Cardiac muscle cell (in vitro differentiated cells and primary cell): Measurements from ENCODE around the gene TIMM17B. TPM values are rescaled to one million over a fixed set of nuclear protein-coding genes. Genes with fewer than 3 reads are reported as not detected.

ENCODE experiments used
- DNase-seq, 2 donors: peaks; one replicate each; pipeline versions ENCODE4 v3.0.0 to v3.0.0-alpha.2; 2010 to 2017; ENCODE audit warnings: low read depth in 1 of 2, low spot score in 1 of 2
- H3K27ac ChIP-seq: fragments of 200-600 bp; sonication (generic); 2 replicates; pipeline ENCODE4 v1.5.1; 2016
- H3K27me3 ChIP-seq: fragments of 200-600 bp; sonication (generic); 2 replicates; pipeline ENCODE4 v1.6.0; 2016; ENCODE audit warnings: control low read depth
- H3K36me3 ChIP-seq: fragments of 200-600 bp; sonication (generic); 2 replicates; pipeline ENCODE4 v1.5.1; 2016; ENCODE audit warnings: control low read depth
- H3K4me1 ChIP-seq: fragments of 200-600 bp; sonication (generic); 2 replicates; pipeline ENCODE4 v1.8.1; 2017; ENCODE audit warnings: low read depth, mild to moderate bottlenecking, mixed run types
- H3K4me3 ChIP-seq: fragments of 200-600 bp; sonication (generic); 2 replicates; pipeline ENCODE4 v1.5.1; 2016; ENCODE audit warnings: mild to moderate bottlenecking
- H3K9me3 ChIP-seq: fragments of 200-600 bp; sonication (generic); 2 replicates; pipeline ENCODE4 v1.5.1; 2017; ENCODE audit warnings: low read depth, mild to moderate bottlenecking, control low read depth
- polyA plus RNA-seq: library from polyadenylated mRNA; unstranded; fragments of >200 nt; fragmentation: Nextera tagmentation; extraction: Ambion mirVana; gene quantifications from 2 replicates; pipeline ENCODE4 v1.2.1, GENCODE V29; 2016
- total RNA-seq: library from RNA; depleted of rRNA; stranded (reverse); fragments of >200 nt; gene quantifications from 2 replicates; pipeline ENCODE4 v1.2.3, GENCODE V29; 2016
- TF ChIP-seq, protein P1 (sequence below): IDR thresholded peaks from 2 replicates; pipeline ENCODE4 v1.5.1; 2012; ENCODE audit warnings: low read depth, mild to moderate bottlenecking, low read length

Gene TIMM17B
- total and polyA plus RNA-seq, 2 experiments from 2014 or later: 127 to 219 TPM

DNA sequence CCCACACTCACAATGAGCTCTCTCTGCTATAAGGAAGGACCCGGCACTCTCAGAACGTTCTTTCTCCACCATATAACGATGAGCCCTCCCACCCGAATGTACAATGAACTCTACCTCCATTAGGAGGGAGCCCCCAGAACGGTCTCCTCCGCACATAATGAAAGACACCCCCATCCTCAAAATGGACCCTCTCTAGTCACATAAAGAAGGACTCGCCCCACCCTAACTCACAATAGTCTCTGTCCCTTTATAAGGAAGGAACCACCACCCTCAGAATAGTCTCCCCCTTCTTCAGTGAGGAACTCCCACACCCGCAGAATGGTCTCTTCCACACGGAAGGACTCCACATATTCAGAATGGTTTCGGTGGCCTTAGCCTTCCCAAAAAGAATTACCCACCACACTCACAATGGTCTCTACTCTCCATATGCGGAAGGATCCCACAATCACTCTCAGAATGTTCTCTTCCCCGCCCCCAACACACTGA lies 13.4 kb upstream of the TIMM17B start:
- Histone ChIP-seq H3K27ac (peak overlapping the region; percentile 61), H3K4me1 (peaks cover 4% of the 10 kb centered on the region), H3K4me3 (peak overlapping the region; percentile 88), H3K27me3 (no peaks in the 10 kb centered on the region), H3K9me3 (no peaks in the 10 kb centered on the region), H3K36me3 (peaks cover 6% of the 10 kb centered on the region)
- TF ChIP-seq, protein P1, sequence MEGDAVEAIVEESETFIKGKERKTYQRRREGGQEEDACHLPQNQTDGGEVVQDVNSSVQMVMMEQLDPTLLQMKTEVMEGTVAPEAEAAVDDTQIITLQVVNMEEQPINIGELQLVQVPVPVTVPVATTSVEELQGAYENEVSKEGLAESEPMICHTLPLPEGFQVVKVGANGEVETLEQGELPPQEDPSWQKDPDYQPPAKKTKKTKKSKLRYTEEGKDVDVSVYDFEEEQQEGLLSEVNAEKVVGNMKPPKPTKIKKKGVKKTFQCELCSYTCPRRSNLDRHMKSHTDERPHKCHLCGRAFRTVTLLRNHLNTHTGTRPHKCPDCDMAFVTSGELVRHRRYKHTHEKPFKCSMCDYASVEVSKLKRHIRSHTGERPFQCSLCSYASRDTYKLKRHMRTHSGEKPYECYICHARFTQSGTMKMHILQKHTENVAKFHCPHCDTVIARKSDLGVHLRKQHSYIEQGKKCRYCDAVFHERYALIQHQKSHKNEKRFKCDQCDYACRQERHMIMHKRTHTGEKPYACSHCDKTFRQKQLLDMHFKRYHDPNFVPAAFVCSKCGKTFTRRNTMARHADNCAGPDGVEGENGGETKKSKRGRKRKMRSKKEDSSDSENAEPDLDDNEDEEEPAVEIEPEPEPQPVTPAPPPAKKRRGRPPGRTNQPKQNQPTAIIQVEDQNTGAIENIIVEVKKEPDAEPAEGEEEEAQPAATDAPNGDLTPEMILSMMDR: no peak
- peak in 1 of 2 donors; percentile 14 for DNase-seq

DNA sequence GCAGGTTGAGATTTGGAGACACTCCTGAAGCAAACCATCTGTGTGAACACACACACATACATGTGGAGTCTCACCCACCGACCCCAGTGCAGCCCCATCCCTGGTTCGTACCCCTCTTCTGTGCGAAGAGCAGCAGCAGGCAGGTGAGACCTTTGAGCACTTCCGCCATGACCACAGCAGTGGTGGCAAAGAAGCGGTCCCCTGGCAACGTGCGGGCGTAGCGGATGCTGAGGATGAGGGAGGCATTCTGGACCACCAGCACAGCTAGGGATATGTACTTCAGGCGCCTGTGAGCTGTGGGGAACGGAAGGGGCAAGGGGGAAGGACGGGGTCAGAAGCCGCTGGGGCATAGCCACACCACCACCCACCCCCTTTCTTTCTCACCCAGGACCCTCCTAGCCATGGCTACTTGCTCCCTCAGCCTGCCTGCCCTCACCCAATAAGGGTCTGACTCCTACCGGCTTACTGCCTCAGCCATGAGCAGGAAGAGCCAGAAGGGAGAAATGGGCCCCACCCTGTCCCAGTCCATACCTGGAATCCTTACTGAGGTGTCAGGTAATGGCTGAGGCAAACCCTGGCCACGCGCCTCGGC lies 12.2 kb upstream of the TIMM17B start:
- no peak overlapping the region for H3K4me3 ChIP-seq
- DNase-seq: no peak
- no peaks in the 10 kb centered on the region for H3K27me3 ChIP-seq
- H3K27ac ChIP-seq: no peak overlapping the region
- no peaks in the 10 kb centered on the region for H3K9me3 ChIP-seq
- TF ChIP-seq, protein P1: no peak
- H3K36me3 ChIP-seq: peaks cover 6% of the 10 kb centered on the region
- peaks cover 4% of the 10 kb centered on the region for H3K4me1 ChIP-seq

DNA sequence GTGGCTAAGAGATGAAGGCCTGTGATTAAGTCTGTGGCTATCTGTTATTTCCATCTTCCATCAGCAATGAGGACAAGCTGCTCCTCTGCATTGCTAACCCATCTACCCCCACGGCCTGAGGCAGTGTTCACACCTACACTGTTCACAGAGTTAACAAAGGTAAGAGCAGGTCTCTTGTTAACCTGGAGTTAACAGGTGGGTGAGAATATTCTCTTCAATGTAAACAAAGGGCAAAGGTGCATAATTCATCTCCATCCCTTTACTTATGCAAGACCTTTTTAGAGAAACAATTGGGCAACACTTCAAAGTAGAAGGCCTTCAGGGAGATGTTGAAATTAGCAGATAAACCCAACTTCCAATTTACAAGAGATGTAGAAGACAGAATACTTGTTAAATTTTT lies 11.0 kb upstream of the TIMM17B start:
- TF ChIP-seq, protein P1: no peak
- DNase-seq: no peak
- H3K4me1 ChIP-seq: peaks cover 4% of the 10 kb centered on the region
- H3K36me3 ChIP-seq: peaks cover under 1% of the 10 kb centered on the region
- no peak overlapping the region for H3K4me3 ChIP-seq
- H3K27me3 ChIP-seq: no peaks in the 10 kb centered on the region
- no peaks in the 10 kb centered on the region for H3K9me3 ChIP-seq
- H3K27ac ChIP-seq: no peak overlapping the region

DNA sequence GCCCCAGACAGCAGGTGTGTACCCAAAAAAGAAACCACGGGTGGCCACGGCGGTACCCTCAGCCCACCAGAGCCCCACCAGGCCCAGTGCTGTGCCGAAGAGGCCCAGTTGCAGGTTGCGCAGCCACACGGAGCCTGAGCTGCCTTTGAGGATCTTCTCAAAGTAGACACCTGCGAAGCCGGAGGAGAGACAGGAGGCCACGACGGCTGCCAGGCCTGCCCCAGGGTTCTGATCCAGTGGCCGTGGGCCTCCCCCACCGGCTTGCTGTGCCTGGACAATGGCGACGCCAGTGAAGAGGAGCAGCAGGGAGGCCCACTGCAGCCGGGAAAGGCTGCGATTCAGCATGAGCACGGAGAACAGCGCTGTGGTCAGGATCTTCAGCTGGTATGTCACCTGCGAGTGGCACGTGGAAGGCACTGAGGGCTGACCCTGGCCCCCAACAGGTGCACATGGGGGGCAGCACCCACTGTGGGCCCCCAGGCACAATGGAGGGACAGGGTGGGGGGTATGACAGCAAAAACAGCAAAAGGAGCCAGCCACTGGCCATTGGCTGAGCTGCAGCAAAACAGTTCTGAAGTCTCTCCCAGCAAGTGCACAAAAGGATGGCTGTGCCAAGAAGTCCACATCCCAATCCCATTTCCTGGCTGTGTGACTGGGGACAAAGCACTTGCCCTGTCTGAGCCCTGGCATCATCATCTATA lies 7.7 kb upstream of the TIMM17B start:
- Histone ChIP-seq H3K4me1 (no peaks in the 10 kb centered on the region), H3K4me3 (no peak overlapping the region), H3K9me3 (no peaks in the 10 kb centered on the region), H3K27ac (no peak overlapping the region), H3K36me3 (peaks cover 3% of the 10 kb centered on the region), H3K27me3 (no peaks in the 10 kb centered on the region)
- no peak for DNase-seq
- TF ChIP-seq, protein P1: no peak

DNA sequence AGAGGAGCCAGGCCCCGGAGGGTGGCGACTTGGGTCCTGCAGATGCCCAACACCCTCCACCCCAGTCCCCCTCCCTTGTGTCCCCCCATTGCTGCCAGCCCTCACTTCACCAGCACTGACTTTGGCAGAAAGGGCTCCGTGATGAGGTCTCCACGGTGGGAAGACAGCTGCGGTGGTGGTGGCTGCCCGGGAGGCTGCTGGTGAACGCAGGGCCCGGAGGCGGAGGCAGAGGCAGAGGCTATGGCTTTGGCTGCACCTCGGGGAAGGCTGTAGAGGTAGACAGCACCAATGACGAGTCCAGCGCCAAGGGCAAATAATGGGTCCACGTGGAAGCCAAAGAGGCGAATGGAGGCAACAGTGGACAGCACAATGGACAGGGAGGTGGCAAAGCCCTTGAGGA lies 7.1 kb upstream of the TIMM17B start:
- DNase-seq: no peak
- Histone ChIP-seq H3K36me3 (peaks cover 3% of the 10 kb centered on the region), H3K9me3 (no peaks in the 10 kb centered on the region), H3K27ac (no peak overlapping the region), H3K4me1 (no peaks in the 10 kb centered on the region), H3K27me3 (no peaks in the 10 kb centered on the region), H3K4me3 (no peak overlapping the region)
- TF ChIP-seq, protein P1: no peak
